ENCODE results near the gene LMX1A.

DNA sequence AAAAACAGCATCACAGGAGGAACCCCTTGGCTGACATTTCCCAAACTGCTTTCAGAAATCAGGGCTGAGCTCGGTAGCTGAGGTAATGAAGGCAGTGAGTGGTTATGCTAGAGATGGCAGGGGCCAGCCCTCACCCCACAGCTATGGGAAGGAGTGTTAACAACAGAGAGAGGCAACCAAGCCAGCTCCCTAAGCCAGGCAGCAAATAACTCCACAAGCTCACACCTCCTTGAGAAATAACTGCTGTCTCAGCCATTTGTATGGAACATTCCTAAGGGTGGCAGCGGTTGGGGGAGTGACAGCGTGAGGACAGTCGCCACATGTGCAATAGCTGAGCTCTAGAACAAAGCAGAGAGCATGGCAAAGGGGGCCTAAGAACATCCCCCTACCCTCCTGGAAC is 42.6 kb downstream of the LMX1A start:
- TF ChIP-seq, protein P1, sequence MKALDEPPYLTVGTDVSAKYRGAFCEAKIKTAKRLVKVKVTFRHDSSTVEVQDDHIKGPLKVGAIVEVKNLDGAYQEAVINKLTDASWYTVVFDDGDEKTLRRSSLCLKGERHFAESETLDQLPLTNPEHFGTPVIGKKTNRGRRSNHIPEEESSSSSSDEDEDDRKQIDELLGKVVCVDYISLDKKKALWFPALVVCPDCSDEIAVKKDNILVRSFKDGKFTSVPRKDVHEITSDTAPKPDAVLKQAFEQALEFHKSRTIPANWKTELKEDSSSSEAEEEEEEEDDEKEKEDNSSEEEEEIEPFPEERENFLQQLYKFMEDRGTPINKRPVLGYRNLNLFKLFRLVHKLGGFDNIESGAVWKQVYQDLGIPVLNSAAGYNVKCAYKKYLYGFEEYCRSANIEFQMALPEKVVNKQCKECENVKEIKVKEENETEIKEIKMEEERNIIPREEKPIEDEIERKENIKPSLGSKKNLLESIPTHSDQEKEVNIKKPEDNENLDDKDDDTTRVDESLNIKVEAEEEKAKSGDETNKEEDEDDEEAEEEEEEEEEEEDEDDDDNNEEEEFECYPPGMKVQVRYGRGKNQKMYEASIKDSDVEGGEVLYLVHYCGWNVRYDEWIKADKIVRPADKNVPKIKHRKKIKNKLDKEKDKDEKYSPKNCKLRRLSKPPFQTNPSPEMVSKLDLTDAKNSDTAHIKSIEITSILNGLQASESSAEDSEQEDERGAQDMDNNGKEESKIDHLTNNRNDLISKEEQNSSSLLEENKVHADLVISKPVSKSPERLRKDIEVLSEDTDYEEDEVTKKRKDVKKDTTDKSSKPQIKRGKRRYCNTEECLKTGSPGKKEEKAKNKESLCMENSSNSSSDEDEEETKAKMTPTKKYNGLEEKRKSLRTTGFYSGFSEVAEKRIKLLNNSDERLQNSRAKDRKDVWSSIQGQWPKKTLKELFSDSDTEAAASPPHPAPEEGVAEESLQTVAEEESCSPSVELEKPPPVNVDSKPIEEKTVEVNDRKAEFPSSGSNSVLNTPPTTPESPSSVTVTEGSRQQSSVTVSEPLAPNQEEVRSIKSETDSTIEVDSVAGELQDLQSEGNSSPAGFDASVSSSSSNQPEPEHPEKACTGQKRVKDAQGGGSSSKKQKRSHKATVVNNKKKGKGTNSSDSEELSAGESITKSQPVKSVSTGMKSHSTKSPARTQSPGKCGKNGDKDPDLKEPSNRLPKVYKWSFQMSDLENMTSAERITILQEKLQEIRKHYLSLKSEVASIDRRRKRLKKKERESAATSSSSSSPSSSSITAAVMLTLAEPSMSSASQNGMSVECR (CRISPR knock-in tag; IDR thresholded peaks at IDR 0.05; ENCODE audit: borderline replicate concordance): no peak
- TF ChIP-seq CTCF (IDR thresholded peaks at IDR 0.05): no peak
- TF ChIP-seq, protein P2, sequence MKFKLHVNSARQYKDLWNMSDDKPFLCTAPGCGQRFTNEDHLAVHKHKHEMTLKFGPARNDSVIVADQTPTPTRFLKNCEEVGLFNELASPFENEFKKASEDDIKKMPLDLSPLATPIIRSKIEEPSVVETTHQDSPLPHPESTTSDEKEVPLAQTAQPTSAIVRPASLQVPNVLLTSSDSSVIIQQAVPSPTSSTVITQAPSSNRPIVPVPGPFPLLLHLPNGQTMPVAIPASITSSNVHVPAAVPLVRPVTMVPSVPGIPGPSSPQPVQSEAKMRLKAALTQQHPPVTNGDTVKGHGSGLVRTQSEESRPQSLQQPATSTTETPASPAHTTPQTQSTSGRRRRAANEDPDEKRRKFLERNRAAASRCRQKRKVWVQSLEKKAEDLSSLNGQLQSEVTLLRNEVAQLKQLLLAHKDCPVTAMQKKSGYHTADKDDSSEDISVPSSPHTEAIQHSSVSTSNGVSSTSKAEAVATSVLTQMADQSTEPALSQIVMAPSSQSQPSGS (CRISPR knock-in tag; IDR thresholded peaks at IDR 0.05; ENCODE audit: borderline replicate concordance, low read depth): no peak
- TF ChIP-seq, protein P3, sequence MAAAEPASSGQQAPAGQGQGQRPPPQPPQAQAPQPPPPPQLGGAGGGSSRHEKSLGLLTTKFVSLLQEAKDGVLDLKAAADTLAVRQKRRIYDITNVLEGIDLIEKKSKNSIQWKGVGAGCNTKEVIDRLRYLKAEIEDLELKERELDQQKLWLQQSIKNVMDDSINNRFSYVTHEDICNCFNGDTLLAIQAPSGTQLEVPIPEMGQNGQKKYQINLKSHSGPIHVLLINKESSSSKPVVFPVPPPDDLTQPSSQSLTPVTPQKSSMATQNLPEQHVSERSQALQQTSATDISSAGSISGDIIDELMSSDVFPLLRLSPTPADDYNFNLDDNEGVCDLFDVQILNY (CRISPR knock-in tag; IDR thresholded peaks at IDR 0.05): no peak

Measured in WTC11 (cell line).